SH-SY5Y (cell line): Measurements from ENCODE around the gene MAGIX.

Source experiments
- GATA2 ChIP-seq: IDR thresholded peaks from 2 replicates; pipeline ENCODE4 v1.6.1; 2011; ENCODE audit warnings: mild to moderate bottlenecking, low read depth, low read length
- GATA3 ChIP-seq: IDR thresholded peaks from 2 replicates; pipeline ENCODE4 v1.6.1; 2011; ENCODE audit warnings: low read depth, mild to moderate bottlenecking, low read length, moderate library complexity

The MAGIX gene

GRCh38 chrX:49176421-49177326 lies 14.1 kb downstream of the MAGIX start:
- TF ChIP-seq GATA3 (no peak), GATA2 (no peak)

DNA sequence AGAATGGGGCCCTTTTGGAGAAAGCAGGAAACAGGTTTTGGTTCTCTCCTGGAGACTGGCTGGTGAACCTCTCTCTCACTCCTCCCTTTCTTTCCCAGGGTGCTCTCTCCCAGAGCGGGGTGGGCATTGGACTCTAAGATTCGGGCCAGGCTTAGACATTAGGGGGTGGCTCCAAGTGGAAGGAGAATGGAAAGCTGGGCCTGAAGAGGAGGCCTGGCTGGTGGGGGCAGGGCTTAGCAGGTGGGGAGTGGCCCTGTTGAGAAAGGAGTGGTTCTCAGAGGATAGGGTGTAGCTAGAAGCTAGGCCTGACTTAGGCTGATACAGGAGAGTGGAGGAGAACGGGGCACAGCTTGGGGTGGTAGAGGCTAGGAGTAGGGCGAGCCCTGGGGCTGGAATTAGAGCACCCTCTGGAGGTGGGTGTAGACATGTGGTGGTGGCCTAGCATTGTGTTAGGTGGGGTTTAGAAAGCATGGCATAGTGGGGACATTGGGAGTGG lies 14.8 kb downstream of the MAGIX start:
- TF ChIP-seq GATA2 (no peak), GATA3 (no peak)

- no peak for TF ChIP-seq GATA2
- no peak for TF ChIP-seq GATA3
Observed at GRCh38 chrX:49177873-49178480, 15.4 kb downstream of the MAGIX start.

DNA sequence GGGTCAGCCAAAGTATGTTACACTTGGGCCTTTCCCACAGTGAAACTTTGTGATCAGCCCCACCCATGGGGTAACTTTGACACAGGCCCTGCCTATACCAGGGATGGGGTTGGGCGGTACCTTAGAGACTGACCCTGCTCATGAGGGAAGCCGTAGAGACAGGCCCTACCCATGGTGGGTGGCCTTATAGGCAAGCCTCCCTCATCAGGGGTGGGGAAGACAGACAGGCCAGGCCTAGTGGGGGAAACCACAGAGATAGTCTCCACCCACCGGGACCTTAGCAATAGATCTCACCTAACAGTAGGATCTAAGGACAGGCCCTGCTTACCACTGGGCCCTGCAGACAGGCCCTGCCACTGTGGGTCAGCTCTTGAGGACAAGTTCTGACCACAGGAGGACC lies 16.0 kb downstream of the MAGIX start:
- no peak for TF ChIP-seq GATA3
- TF ChIP-seq GATA2: no peak

- TF ChIP-seq GATA3: no peak
- TF ChIP-seq GATA2: no peak
Observed at GRCh38 chrX:49179358-49179757, 16.8 kb downstream of the MAGIX start.

GRCh38 chrX:49183701-49184281 lies 21.2 kb downstream of the MAGIX start:
- no peak for TF ChIP-seq GATA2
- TF ChIP-seq GATA3: no peak

- no peak for TF ChIP-seq GATA2
- no peak for TF ChIP-seq GATA3
Observed at GRCh38 chrX:49184294-49185281, 22.0 kb downstream of the MAGIX start.

DNA sequence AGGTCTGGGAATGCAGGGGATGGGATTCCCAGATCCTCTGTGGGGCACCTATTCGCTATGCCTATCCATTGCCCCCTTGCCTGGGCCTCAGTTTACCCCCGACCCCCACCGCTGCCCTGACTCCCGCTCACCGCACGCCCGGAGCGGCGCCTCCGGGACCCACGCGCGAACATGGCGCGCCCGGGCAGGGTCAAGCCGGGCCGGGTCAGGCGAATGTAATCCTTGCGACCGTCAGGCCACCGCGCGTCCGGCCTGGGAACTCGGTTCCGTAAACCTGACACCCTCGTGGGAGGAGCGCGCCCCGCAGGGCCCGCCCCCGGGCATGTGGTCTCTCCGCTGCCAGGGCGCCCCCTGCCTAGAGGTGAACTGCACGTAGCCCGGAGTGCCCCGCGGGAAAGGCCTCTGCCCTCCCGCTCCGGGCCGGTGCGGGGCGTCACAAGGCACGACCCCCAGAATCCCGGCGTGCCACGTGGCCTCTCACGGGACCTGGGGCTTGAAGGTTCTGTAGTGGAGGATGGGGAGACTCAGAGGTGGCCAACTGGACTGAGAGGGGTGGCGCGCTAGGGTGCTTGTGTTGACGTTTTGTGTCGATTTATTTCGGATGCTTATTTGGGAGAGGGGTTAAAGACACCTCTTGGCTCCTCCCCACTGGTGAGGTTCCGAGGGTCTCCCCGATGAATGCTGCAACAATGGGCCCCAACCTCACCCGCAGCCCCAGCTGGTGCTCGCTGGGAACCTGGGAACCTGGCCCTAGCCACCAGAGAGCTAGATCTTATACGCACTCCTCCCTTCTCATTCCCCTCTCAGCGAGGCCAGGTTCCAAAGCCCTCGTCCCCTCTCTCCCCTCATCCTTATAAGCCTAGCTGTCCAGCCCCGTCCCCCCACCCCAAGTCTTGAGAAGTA lies 23.8 kb downstream of the MAGIX start, which contains the start of gene PRICKLE3:
PRICKLE3 (minus strand) TSS at position 249 of the 903 bp plus-strand sequence; CDS start at position 173, 76 bp downstream.
- TF ChIP-seq GATA2: no peak
- TF ChIP-seq GATA3: no peak

DNA sequence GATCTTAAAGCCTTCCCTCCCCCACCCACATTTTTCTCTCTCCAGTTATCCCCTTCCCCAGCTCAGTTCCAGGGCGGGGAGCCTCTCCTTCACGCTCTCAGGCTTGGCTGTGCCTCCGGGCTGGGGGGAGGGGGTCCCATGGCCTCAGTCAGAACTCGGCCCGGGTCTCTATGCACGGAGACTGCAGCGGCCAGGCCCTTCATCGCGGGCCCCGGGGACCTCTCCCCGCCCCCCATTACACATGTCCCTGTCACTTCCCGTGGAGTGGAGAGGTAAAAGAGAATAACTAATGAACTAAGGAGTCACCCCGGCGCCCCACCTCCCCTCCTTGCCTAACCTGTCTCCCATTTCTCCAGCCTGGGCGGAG lies 24.5 kb downstream of the MAGIX start:
- no peak for TF ChIP-seq GATA3
- TF ChIP-seq GATA2: no peak

DNA sequence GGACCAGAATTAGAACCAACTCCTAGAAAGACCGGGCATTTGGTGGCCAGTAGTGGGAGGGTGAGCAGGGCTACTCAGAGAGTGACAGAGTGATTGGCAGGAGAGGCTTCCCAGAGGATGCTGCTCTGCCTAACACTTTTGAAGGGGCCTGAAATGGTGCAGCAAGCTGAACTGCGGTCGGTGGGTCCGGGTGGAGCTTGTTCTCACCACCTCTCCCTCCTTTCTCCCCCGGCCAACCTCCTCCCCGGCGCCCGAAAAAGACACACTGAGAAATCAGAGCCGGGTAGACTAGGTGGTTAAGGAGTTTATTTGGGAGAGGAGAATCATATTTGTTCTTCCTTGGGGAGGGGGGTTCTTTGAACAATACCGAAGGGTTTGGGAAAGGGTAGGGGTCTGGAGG lies 25.0 kb downstream of the MAGIX start:
- TF ChIP-seq GATA3 (no peak), GATA2 (no peak)

DNA sequence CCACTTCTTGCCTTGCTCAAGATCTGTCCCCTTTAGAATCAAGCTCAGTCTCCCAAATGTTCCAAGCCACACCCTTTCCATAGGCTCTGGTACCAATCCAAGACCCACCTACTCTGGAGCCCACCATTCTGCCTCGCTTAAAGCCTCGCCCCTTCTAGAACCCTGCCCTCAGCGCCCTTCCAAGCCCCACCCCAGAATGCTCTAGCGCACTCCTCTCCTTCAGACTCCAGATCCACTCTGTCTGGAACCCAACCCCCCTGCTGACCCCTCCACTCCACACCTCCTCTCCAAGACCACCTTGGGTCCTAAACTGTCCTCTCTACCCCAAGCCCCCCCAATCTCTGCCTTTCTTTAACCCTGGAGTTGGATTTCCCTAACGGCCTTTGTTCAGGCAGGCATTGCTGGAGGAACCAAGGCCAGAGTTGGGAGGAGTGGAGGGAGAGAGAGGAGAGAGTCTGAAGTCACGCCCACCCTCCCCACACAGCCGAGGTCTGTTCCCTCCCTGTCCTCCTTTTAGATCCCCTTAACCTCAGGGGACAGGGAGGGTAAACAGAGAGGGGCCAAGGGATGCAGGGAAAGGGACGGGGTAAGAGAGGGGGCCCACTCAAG lies 26.0 kb downstream of the MAGIX start:
- TF ChIP-seq GATA3 (no peak), GATA2 (no peak)

DNA sequence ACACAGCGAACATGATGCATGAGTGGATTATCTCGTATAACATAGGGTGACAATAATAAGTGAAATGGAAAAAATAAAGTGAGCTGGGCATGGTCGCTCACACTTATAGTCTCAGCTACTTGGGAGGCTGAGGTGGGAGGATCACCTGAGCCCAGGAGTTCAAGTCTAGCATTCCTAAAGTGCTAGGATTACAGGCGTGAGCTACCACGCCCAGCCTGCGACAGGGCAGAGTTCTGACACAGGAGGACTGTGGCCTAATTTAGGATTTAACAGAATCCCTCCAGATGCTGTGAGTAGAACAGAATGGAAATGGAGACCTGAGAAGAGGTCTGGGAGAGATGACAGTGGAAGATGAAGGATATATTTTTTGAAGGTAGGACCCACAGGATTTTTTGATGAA lies 27.0 kb downstream of the MAGIX start:
- no peak for TF ChIP-seq GATA2
- TF ChIP-seq GATA3: no peak
